ENCODE measurements around the gene PDE4D.

DNA sequence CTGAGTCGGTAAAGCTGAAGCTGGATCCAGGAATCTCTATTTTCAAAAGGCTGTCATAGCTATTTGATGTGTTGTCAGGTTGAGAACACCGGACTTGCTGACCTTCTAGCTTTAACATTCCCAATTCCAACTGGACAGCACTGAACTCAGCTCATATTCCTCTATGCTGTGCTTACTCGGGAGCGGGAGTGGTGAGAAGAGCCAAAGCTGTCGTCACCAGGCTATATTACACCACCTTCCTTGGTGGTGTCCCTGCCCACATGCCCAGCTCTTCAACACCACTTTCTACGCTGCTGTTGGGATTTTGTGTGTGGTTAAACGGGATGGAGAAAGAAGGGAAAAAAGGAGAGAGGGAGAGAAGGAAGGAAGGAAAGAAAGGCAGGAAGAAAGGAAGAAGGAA lies 657.1 kb downstream of the PDE4D start:
- TF ChIP-seq, protein P1, sequence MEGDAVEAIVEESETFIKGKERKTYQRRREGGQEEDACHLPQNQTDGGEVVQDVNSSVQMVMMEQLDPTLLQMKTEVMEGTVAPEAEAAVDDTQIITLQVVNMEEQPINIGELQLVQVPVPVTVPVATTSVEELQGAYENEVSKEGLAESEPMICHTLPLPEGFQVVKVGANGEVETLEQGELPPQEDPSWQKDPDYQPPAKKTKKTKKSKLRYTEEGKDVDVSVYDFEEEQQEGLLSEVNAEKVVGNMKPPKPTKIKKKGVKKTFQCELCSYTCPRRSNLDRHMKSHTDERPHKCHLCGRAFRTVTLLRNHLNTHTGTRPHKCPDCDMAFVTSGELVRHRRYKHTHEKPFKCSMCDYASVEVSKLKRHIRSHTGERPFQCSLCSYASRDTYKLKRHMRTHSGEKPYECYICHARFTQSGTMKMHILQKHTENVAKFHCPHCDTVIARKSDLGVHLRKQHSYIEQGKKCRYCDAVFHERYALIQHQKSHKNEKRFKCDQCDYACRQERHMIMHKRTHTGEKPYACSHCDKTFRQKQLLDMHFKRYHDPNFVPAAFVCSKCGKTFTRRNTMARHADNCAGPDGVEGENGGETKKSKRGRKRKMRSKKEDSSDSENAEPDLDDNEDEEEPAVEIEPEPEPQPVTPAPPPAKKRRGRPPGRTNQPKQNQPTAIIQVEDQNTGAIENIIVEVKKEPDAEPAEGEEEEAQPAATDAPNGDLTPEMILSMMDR (conservative IDR thresholded peaks at IDR 0.05; ENCODE audit: low read depth, low read length): no peak
- TF ChIP-seq POLR2A (IDR thresholded peaks at IDR 0.05; ENCODE audit: low read depth, low read length) (no peak), NFE2L2 (IDR thresholded peaks at IDR 0.05; ENCODE audit: low read depth, low read length) (no peak), CEBPB (IDR thresholded peaks at IDR 0.05; ENCODE audit: low read depth, low read length) (no peak), FOS (IDR thresholded peaks at IDR 0.05; ENCODE audit: low read depth, low read length) (no peak), RAD21 (IDR thresholded peaks at IDR 0.05; ENCODE audit: low read length) (no peak), MXI1 (IDR thresholded peaks at IDR 0.05; ENCODE audit: borderline replicate concordance, low read depth, low read length) (no peak), RCOR1 (IDR thresholded peaks at IDR 0.05; ENCODE audit: insufficient replicate concordance, low read length) (no peak), RFX5 (IDR thresholded peaks at IDR 0.05; ENCODE audit: low read depth, low read length) (no peak), CHD1 (IDR thresholded peaks at IDR 0.05; ENCODE audit: low read depth, low read length) (no peak)
- TF ChIP-seq, protein P2, sequence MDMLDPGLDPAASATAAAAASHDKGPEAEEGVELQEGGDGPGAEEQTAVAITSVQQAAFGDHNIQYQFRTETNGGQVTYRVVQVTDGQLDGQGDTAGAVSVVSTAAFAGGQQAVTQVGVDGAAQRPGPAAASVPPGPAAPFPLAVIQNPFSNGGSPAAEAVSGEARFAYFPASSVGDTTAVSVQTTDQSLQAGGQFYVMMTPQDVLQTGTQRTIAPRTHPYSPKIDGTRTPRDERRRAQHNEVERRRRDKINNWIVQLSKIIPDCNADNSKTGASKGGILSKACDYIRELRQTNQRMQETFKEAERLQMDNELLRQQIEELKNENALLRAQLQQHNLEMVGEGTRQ (IDR thresholded peaks at IDR 0.05; ENCODE audit: low read depth, low read length): no peak
- TF ChIP-seq, protein P3, sequence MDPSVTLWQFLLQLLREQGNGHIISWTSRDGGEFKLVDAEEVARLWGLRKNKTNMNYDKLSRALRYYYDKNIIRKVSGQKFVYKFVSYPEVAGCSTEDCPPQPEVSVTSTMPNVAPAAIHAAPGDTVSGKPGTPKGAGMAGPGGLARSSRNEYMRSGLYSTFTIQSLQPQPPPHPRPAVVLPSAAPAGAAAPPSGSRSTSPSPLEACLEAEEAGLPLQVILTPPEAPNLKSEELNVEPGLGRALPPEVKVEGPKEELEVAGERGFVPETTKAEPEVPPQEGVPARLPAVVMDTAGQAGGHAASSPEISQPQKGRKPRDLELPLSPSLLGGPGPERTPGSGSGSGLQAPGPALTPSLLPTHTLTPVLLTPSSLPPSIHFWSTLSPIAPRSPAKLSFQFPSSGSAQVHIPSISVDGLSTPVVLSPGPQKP (IDR thresholded peaks at IDR 0.05; ENCODE audit: borderline replicate concordance, low read depth, low read length): no peak

Measured in IMR-90 (cell line).